BLaER1 (cell line): ENCODE results near the gene MAST2.
A peak's percentile ranks its signal among the peaks of the same experiment; 100 is the strongest.
"Not testable (repeated sequence)": the region's sequence is repeated elsewhere in the genome, so short reads cannot be mapped to it uniquely, and the experiment has no call there.

Experiments used
- H3K27ac ChIP-seq: shearing (Covaris generic); formaldehyde crosslinking; 2 replicates; pipeline ENCODE4 v1.8.1; 2022
- H3K27me3 ChIP-seq: shearing (Covaris generic); formaldehyde crosslinking; 2 replicates; pipeline ENCODE4 v1.8.1; 2022
- H3K36me3 ChIP-seq: shearing (Covaris generic); formaldehyde crosslinking; 2 replicates; pipeline ENCODE4 v1.8.1; 2022
- H3K4me1 ChIP-seq: shearing (Covaris generic); formaldehyde crosslinking; 2 replicates; pipeline ENCODE4 v1.8.1; 2022
- H3K4me2 ChIP-seq: shearing (Covaris generic); formaldehyde crosslinking; 2 replicates; pipeline ENCODE4 v1.8.1; 2022
- H3K4me3 ChIP-seq: shearing (Covaris generic); formaldehyde crosslinking; 2 replicates; pipeline ENCODE4 v1.8.1; 2022
- H3K9ac ChIP-seq: shearing (Covaris generic); formaldehyde crosslinking; 2 replicates; pipeline ENCODE4 v1.8.1; 2022
- H3K9me3 ChIP-seq: shearing (Covaris generic); formaldehyde crosslinking; 2 replicates; pipeline ENCODE4 v1.8.1; 2022
- H4K20me1 ChIP-seq: shearing (Covaris generic); formaldehyde crosslinking; 2 replicates; pipeline ENCODE4 v1.8.1; 2022
- Cebpa-rat ChIP-seq: shearing (Covaris generic); IDR thresholded peaks from 2 replicates; pipeline ENCODE4 v1.8.1; 2022

The MAST2 gene

DNA sequence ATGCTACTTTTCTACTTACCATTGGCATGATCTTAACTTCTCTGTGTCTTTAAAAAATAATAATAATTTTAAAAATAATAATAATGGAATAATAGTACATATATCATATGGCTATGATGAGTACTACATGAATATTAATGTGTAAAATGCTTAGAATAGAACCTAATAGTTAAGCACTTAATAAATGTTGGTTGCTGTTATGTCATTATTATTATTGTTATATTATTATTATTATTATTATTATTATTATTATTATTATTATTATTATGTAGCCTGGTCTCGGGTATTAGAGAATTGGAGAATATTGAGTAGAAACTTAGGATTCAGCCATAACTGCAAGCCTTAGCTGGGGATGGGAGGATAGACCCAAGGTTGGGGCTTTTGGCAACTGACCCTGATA lies 108.2 kb downstream of the MAST2 start:
- H3K27ac ChIP-seq, result no peak overlapping the region
- H3K9ac ChIP-seq, result no peak overlapping the region
- H3K27me3 ChIP-seq, result no peaks in the 10 kb centered on the region
- no peaks in the 10 kb centered on the region for H3K36me3 ChIP-seq
- no peaks in the 10 kb centered on the region for H3K9me3 ChIP-seq
- H3K4me2 ChIP-seq, result no peak overlapping the region
- peaks cover 11% of the 10 kb centered on the region for H3K4me1 ChIP-seq
- H4K20me1 ChIP-seq, result no peaks in the 10 kb centered on the region; the same call in 1 of the 2 replicates
- H3K4me3 ChIP-seq, result no peak overlapping the region
- TF ChIP-seq Cebpa-rat, result no peak

DNA sequence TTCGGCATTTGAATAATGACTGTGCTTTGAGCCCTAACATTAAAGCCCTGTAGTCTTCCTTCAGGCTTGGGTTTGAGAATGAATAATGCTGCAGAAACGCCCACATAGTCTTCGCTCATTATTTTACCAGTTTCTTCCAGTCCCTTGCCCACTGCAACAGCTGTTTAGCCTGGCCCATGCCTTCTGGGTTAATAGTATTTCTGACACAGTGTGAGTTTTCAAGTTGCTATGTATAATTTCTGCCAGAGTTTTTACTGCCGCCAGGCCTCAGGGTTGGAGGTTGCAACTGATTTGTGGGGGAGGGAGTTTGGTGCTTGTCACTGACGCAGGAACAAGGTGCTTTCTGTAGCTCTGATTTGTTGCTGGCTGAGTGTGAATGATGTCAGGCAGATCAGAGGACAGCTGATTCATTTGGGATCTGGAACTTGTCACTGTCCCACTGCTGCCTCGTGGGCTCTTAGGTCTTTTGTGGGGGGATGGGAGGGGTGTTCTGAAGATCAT lies 109.8 kb downstream of the MAST2 start:
- Histone ChIP-seq H3K36me3 (peaks cover 4% of the 10 kb centered on the region; the same call in 1 of the 2 replicates), H3K9ac (no peak overlapping the region), H3K9me3 (no peaks in the 10 kb centered on the region), H3K27me3 (no peaks in the 10 kb centered on the region), H3K4me3 (no peak overlapping the region), H4K20me1 (no peaks in the 10 kb centered on the region; the same call in 1 of the 2 replicates), H3K4me1 (peaks cover 11% of the 10 kb centered on the region), H3K27ac (no peak overlapping the region), H3K4me2 (no peak overlapping the region)
- no peak for TF ChIP-seq Cebpa-rat

DNA sequence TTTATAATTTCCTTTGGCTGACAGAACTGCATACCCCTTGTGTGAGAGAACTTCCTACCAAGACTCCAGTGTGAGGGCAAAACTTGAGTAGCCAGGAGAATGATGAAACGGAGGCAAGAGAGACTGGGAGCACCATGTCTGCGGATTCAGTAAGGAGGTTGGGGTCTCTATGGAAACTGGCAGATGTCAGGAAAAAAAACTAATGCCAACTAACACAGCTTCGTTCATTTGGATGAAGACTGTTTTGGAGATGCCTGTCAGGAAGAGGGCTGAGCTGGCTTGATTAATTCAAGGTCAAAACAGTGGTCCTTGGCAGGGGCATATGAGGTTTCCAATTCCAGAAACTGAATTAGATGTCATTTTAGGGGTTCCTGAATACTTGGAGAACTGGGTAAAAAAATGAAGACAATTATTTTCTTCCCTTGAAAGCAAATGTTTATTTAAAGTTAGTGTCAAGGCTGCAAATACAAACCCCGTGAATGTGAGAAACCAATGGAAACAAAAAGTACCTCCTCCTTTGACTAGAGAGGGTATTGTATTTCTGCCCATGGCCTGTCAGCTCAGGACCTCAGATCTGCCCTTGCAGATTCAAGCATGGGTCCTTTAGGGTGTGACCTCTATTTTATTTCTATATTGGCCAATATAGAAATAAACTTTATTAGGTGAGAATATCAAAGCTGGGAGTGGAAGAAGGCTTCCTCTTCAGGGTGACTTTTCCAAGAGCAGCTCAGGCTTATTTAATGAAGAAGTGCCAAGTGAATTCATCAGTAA lies 110.5 kb downstream of the MAST2 start:
- H3K4me1 ChIP-seq, result peaks cover 11% of the 10 kb centered on the region
- H4K20me1 ChIP-seq, result no peaks in the 10 kb centered on the region; the same call in 1 of the 2 replicates
- H3K4me3 ChIP-seq, result no peak overlapping the region
- H3K4me2 ChIP-seq, result no peak overlapping the region
- H3K36me3 ChIP-seq, result peaks cover 4% of the 10 kb centered on the region; the same call in 1 of the 2 replicates
- H3K9me3 ChIP-seq, result no peaks in the 10 kb centered on the region
- H3K9ac ChIP-seq, result no peak overlapping the region
- H3K27me3 ChIP-seq, result no peaks in the 10 kb centered on the region
- no peak overlapping the region for H3K27ac ChIP-seq
- TF ChIP-seq Cebpa-rat, result no peak

DNA sequence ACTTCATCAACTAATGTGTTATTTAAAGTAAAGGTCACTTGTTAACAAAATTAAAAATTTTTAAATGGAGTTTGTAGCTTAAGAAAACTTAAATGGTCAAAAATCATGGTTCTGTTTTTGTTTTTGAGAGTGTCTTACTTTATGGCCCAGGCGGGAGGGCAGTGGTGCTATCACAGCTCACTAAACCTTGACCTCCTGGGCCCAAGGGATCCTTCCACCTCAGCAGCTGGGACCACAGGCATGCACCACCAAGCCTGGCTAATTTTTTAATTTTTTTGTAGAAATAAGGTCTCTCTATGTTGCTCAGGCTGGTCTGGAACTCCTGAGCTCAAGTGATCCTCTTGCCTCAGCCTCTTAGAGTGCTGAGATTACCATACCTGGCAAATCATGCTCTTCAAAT lies 111.4 kb downstream of the MAST2 start:
- Histone ChIP-seq H3K27me3 (no peaks in the 10 kb centered on the region), H3K27ac (no peak overlapping the region), H3K4me2 (peak overlapping the region; percentile 48), H3K9ac (no peak overlapping the region), H3K9me3 (no peaks in the 10 kb centered on the region), H3K36me3 (peaks cover 4% of the 10 kb centered on the region; the same call in 1 of the 2 replicates), H3K4me3 (no peak overlapping the region), H4K20me1 (no peaks in the 10 kb centered on the region; the same call in 1 of the 2 replicates), H3K4me1 (peaks cover 11% of the 10 kb centered on the region)
- TF ChIP-seq Cebpa-rat, result no peak

DNA sequence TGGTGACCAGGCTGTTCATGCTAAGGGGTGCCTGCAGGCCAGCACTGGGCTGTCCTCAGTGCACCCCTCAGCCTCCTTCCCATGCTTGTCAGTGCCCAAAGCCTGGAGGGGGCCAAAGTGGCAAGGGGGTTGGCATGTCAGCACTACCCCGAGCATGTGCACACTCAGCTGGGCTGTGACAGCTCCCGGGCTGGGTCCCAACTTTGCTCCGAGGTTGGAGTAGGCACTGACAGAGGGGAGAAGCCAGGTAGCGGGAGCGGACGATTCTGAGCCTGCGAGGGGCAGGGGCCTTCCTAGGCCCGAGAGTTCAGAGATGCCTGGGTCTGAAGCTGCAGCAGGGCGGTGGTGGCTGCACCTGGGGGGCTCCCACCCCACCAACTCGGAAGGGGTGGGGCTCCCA lies 119.0 kb downstream of the MAST2 start:
- Histone ChIP-seq H3K27me3 (no peaks in the 10 kb centered on the region), H4K20me1 (no peaks in the 10 kb centered on the region), H3K9me3 (peaks cover 13% of the 10 kb centered on the region; the same call in 1 of the 2 replicates), H3K36me3 (peaks cover 20% of the 10 kb centered on the region), H3K4me1 (peaks cover 8% of the 10 kb centered on the region; the same call in 1 of the 2 replicates), H3K27ac (no peak overlapping the region), H3K4me2 (no peak overlapping the region), H3K9ac (no peak overlapping the region), H3K4me3 (no peak overlapping the region)
- TF ChIP-seq Cebpa-rat, result no peak

DNA sequence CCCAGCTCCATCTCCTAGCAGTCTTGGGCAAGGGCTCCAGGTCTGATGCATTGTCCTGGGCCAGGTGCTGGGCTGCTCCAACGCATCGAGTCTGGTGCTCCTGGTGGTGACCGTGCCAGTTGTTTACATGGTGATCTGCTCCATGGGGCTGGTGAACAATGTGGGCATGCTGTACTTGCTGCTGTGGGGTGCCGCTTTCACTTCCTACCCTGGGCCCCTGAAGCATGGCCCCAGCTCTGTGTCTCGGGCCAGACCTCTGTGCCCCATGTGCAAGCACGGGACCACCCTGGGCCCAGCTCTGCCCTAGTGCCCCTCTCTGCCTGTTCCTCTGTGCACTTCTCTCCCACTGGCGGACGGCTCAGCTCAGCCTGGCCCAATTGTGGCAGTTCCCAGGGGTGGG lies 119.4 kb downstream of the MAST2 start:
- no peak overlapping the region for H3K27ac ChIP-seq
- peaks cover 8% of the 10 kb centered on the region; the same call in 1 of the 2 replicates for H3K4me1 ChIP-seq
- no peak overlapping the region for H3K9ac ChIP-seq
- H3K9me3 ChIP-seq, result peaks cover 13% of the 10 kb centered on the region; the same call in 1 of the 2 replicates
- H3K36me3 ChIP-seq, result peaks cover 19% of the 10 kb centered on the region
- no peak for TF ChIP-seq Cebpa-rat
- H3K4me3 ChIP-seq, result no peak overlapping the region
- no peak overlapping the region for H3K4me2 ChIP-seq
- H3K27me3 ChIP-seq, result no peaks in the 10 kb centered on the region
- H4K20me1 ChIP-seq, result no peaks in the 10 kb centered on the region

DNA sequence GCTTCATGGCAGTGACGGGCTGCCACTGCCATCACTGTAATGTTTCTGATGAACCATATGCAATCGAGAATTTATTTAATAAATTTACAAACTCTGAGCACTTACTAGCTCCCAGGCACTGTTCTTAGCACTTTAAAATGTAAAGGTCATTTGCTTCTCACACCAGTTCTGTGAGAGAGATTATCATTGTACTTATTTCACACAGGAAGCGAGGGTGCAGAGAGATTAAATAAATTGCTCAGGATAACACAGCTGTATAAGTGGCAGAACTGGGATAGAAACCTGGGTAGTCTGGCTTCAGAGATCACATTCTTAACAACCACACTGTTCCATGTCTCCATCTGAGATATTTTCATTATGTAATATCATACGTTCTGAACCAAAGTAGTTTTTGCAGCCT lies 119.9 kb downstream of the MAST2 start:
- peaks cover 19% of the 10 kb centered on the region for H3K36me3 ChIP-seq
- H3K9me3 ChIP-seq, result peaks cover 13% of the 10 kb centered on the region; the same call in 1 of the 2 replicates
- peaks cover 8% of the 10 kb centered on the region; the same call in 1 of the 2 replicates for H3K4me1 ChIP-seq
- H3K9ac ChIP-seq, result no peak overlapping the region
- H3K4me3 ChIP-seq, result no peak overlapping the region
- no peak for TF ChIP-seq Cebpa-rat
- no peak overlapping the region for H3K4me2 ChIP-seq
- no peak overlapping the region for H3K27ac ChIP-seq
- no peaks in the 10 kb centered on the region for H3K27me3 ChIP-seq
- H4K20me1 ChIP-seq, result no peaks in the 10 kb centered on the region

DNA sequence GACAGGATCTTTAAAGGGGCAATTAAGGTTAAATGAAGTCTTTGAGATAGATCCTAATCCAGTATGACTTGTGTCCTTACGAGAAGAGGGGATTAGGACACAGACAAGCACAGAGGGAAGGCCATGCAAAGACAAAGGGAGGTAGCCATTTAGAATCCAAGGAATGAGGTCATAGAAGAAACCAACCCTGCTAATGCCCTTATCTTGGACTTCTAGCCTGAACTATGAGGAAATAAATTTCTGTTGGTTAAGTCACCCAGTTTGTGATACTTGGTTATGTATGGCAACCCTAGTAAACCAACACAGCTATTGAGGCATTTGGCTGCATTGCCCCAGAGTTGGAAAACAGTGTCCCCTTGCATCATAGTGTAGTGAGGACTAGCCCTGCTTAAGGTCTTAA lies 121.3 kb downstream of the MAST2 start:
- H3K9me3 ChIP-seq, result peaks cover 13% of the 10 kb centered on the region; the same call in 1 of the 2 replicates
- H3K27me3 ChIP-seq, result no peaks in the 10 kb centered on the region
- TF ChIP-seq Cebpa-rat, result no peak
- H3K27ac ChIP-seq, result no peak overlapping the region
- no peak overlapping the region for H3K4me3 ChIP-seq
- peaks cover 19% of the 10 kb centered on the region for H3K36me3 ChIP-seq
- H4K20me1 ChIP-seq, result no peaks in the 10 kb centered on the region
- H3K9ac ChIP-seq, result no peak overlapping the region
- peaks cover 21% of the 10 kb centered on the region for H3K4me1 ChIP-seq
- H3K4me2 ChIP-seq, result no peak overlapping the region

DNA sequence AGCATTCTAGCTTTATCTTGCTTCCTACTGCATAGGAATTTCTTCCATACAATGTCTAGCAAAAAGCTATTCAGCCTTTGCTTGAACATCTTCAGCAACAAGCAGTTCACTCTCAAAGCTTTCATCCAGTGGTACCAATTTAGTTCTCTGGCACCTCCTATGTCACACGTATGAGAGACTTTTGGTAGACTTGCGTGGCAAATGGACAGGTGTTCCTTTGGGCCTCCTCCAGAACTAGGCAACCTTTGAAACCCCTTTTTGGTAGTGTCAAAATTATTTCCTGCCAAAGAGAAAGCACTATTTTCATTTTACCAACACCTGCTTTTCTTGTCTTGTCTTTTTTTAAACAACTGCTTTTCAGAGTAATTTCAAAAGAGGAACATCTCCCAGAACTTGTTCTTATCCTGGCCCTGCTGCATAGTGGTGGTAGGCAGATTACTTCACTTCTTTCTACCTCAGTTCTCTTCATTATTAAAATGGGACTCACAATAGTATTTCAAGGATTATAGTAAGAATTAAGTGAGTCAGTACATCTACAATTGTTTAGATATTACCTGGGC lies 122.4 kb downstream of the MAST2 start:
- no peaks in the 10 kb centered on the region for H4K20me1 ChIP-seq
- peaks cover 19% of the 10 kb centered on the region for H3K36me3 ChIP-seq
- no peak overlapping the region for H3K4me3 ChIP-seq
- H3K27ac ChIP-seq, result no peak overlapping the region
- no peak overlapping the region for H3K4me2 ChIP-seq
- H3K9ac ChIP-seq, result no peak overlapping the region
- H3K27me3 ChIP-seq, result no peaks in the 10 kb centered on the region
- H3K4me1 ChIP-seq, result peaks cover 24% of the 10 kb centered on the region
- TF ChIP-seq Cebpa-rat, result no peak
- peaks cover 13% of the 10 kb centered on the region; the same call in 1 of the 2 replicates for H3K9me3 ChIP-seq

DNA sequence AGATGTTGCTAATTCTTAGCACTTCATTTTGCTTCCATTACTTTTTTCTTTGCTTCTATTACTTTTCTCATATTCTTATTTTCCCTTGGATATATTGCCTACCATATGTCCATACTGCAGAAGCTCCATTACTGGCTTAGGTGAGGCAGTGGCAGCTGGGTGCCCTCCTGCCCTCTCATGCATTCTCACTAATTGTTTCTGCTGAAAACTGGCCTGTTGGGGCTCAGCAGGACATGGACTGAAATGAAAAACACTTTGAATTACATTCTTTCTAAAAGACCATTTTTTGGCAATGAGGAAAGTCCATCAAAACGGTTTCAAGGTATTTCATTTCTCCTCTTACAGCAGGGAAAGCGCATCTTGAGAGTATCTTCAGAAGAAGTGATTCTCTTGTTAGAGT lies 122.9 kb downstream of the MAST2 start:
- no peak overlapping the region for H3K9ac ChIP-seq
- peaks cover 10% of the 10 kb centered on the region; the same call in 1 of the 2 replicates for H3K9me3 ChIP-seq
- no peak overlapping the region for H3K4me2 ChIP-seq
- peaks cover 24% of the 10 kb centered on the region for H3K4me1 ChIP-seq
- no peak overlapping the region for H3K4me3 ChIP-seq
- H4K20me1 ChIP-seq, result no peaks in the 10 kb centered on the region
- H3K27ac ChIP-seq, result no peak overlapping the region
- no peaks in the 10 kb centered on the region for H3K27me3 ChIP-seq
- H3K36me3 ChIP-seq, result peaks cover 16% of the 10 kb centered on the region
- TF ChIP-seq Cebpa-rat, result no peak

DNA sequence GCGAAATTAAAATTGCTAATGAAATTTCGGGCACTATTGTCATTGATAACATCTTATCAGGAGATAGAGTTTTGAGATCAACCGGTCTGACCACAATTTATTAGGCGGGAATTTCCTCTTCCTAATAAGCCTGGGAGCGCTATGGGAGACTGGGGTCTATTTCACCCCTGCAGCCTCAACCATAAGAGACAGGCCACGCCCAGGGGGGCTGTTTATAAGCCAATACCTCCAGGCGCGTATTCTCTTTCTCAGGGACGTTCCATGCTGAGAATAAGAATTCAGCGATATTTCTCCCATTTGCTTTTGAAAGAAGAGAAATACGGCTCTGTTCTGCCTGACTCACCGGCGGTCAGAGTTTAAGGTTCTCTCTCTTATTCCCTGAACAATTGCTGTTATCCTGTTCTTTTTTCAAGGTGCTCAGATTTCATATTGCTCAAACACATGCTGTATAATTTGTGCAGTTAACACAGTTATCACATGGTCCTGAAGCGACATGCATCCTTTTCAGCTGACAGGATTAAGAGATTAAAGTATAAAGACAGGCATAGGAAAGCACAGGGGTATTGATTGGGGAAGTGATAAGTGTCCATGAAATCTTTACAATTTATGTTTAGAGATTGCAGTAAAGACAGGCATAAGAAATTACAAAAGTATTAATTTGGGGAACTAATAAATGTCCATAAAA lies 124.0 kb downstream of the MAST2 start:
- H3K27ac ChIP-seq, H3K27me3 ChIP-seq, H4K20me1 ChIP-seq, H3K9me3 ChIP-seq, H3K4me3 ChIP-seq, H3K9ac ChIP-seq, H3K4me2 ChIP-seq, H3K36me3 ChIP-seq: not testable (repeated sequence)
- peaks cover 24% of the 10 kb centered on the region for H3K4me1 ChIP-seq
